Measurements from ENCODE around the gene MAP3K5. TPM values are rescaled to one million over a fixed set of nuclear protein-coding genes. Genes with fewer than 3 reads are reported as not detected.

MAP3K5 gene
- total RNA-seq, 1 donor from 2014 or later, result 31.2 TPM

- peaks cover 0 to 17% of the 10 kb centered on the region in 2 donors for H3K36me3 ChIP-seq
Observed at GRCh38 chr6:136576821-136577220, 215.5 kb downstream of the MAP3K5 start.

GRCh38 chr6:136571496-136571895 lies 220.8 kb downstream of the MAP3K5 start:
- TF ChIP-seq CTCF (IDR thresholded peaks at IDR 0.05) (no peak), POLR2AphosphoS5 (IDR thresholded peaks at IDR 0.05; ENCODE audit: insufficient read depth in 1 of 2, low read depth in 1 of 2) (no peak), POLR2A (IDR thresholded peaks at IDR 0.05) (no peak)
- H3K27me3 ChIP-seq, result no peaks in the 10 kb centered on the region
- H3K9me3 ChIP-seq, result no peaks in the 10 kb centered on the region
- H3K4me1 ChIP-seq, result no peaks in the 10 kb centered on the region
- intact Hi-C loops (cut with DNase I), result no loop called here
- peaks cover 0 to 8% of the 10 kb centered on the region in 2 donors for H3K36me3 ChIP-seq
- no peak overlapping the region for H3K4me3 ChIP-seq
- H3K27ac ChIP-seq, result no peak overlapping the region
- no peak for DNase-seq (ENCODE audit: extremely low spot score in 2 of 2)

More at GRCh38 chr6:136576821-136577220, 215.5 kb downstream of the MAP3K5 start:
- Histone ChIP-seq H3K9me3 (no peaks in the 10 kb centered on the region), H3K4me3 (no peak overlapping the region), H3K27ac (no peak overlapping the region), H3K4me1 (no peaks in the 10 kb centered on the region), H3K27me3 (no peaks in the 10 kb centered on the region)
- TF ChIP-seq CTCF (IDR thresholded peaks at IDR 0.05), result no peak
- TF ChIP-seq POLR2A (IDR thresholded peaks at IDR 0.05), result no peak
- no peak for TF ChIP-seq POLR2AphosphoS5 (IDR thresholded peaks at IDR 0.05; ENCODE audit: insufficient read depth in 1 of 2, low read depth in 1 of 2)
- intact Hi-C loops (cut with DNase I), result no loop called here
- no peak for DNase-seq (ENCODE audit: extremely low spot score in 2 of 2)

- H3K4me3 ChIP-seq, result no peak overlapping the region
- intact Hi-C loops (cut with DNase I), result no loop called here
- TF ChIP-seq CTCF (IDR thresholded peaks at IDR 0.05), result no peak
- no peak for TF ChIP-seq POLR2A (IDR thresholded peaks at IDR 0.05)
- TF ChIP-seq POLR2AphosphoS5 (IDR thresholded peaks at IDR 0.05; ENCODE audit: insufficient read depth in 1 of 2, low read depth in 1 of 2), result no peak
- H3K27ac ChIP-seq, result no peak overlapping the region
- H3K9me3 ChIP-seq, result no peaks in the 10 kb centered on the region
- no peak for DNase-seq (ENCODE audit: extremely low spot score in 2 of 2)
- H3K27me3 ChIP-seq, result no peaks in the 10 kb centered on the region
- H3K4me1 ChIP-seq, result no peaks in the 10 kb centered on the region
- peaks cover 0 to 8% of the 10 kb centered on the region in 2 donors for H3K36me3 ChIP-seq
Observed at GRCh38 chr6:136571065-136571464, 221.2 kb downstream of the MAP3K5 start.

GRCh38 chr6:136568129-136568528 lies 224.1 kb downstream of the MAP3K5 start:
- Histone ChIP-seq H3K4me3 (no peak overlapping the region), H3K9me3 (no peaks in the 10 kb centered on the region), H3K27ac (no peak overlapping the region), H3K4me1 (no peaks in the 10 kb centered on the region), H3K27me3 (no peaks in the 10 kb centered on the region), H3K36me3 (peaks cover 0 to 8% of the 10 kb centered on the region in 2 donors)
- TF ChIP-seq POLR2AphosphoS5 (IDR thresholded peaks at IDR 0.05; ENCODE audit: insufficient read depth in 1 of 2, low read depth in 1 of 2), result no peak
- no peak for TF ChIP-seq POLR2A (IDR thresholded peaks at IDR 0.05)
- TF ChIP-seq CTCF (IDR thresholded peaks at IDR 0.05), result no peak
- intact Hi-C loops (cut with DNase I), result no loop called here
- DNase-seq (ENCODE audit: extremely low spot score in 2 of 2), result no peak

- no peak overlapping the region for H3K27ac ChIP-seq
Observed at GRCh38 chr6:136567688-136568087, 224.6 kb downstream of the MAP3K5 start.

More at GRCh38 chr6:136567688-136568087, 224.6 kb downstream of the MAP3K5 start:
- intact Hi-C loops (cut with DNase I), result no loop called here
- no peaks in the 10 kb centered on the region for H3K9me3 ChIP-seq
- TF ChIP-seq POLR2AphosphoS5 (IDR thresholded peaks at IDR 0.05; ENCODE audit: insufficient read depth in 1 of 2, low read depth in 1 of 2) (no peak), CTCF (IDR thresholded peaks at IDR 0.05) (no peak), POLR2A (IDR thresholded peaks at IDR 0.05) (no peak)
- no peak for DNase-seq (ENCODE audit: extremely low spot score in 2 of 2)
- H3K4me1 ChIP-seq, result no peaks in the 10 kb centered on the region
- H3K27me3 ChIP-seq, result no peaks in the 10 kb centered on the region
- peaks cover 0 to 8% of the 10 kb centered on the region in 2 donors for H3K36me3 ChIP-seq
- H3K4me3 ChIP-seq, result no peak overlapping the region

All from vagina (tissue), 2 donors.